Measurements from ENCODE around the gene KRT14. TPM values are rescaled to one million over a fixed set of nuclear protein-coding genes. Genes with fewer than 3 reads are reported as not detected.
A peak's percentile ranks its signal among the peaks of the same experiment; 100 is the strongest.
"Not testable (repeated sequence)": the region's sequence is repeated elsewhere in the genome, so short reads cannot be mapped to it uniquely, and the experiment has no call there.

KRT14 gene
- total RNA-seq, 4 donors from 2014 or later, result 115 to 7,717 (median 1,579) TPM

- H3K4me3 ChIP-seq, result no peak overlapping the region
- intact Hi-C loops (cut with DNase I), result no loop called here
- DNase-seq, result no peak
- no peak overlapping the region for H3K27ac ChIP-seq
- TF ChIP-seq CTCF (IDR thresholded peaks at IDR 0.05) (no peak), POLR2A (IDR thresholded peaks at IDR 0.05) (no peak)
- H3K9me3 ChIP-seq, result no peaks in the 10 kb centered on the region
- peaks cover 8 to 34% (median 10%) of the 10 kb centered on the region in 3 donors for H3K4me1 ChIP-seq
- WGBS, 2 donors, result 83% methylated on average over 1 of the region's 5 CpGs; no CpG with 5 or more reads in 1 of the 2 donors
- H3K36me3 ChIP-seq, result no peaks in the 10 kb centered on the region
- H3K27me3 ChIP-seq, result peaks cover 0 to 83% (median 0%) of the 10 kb centered on the region in 4 donors
Measured at GRCh38 chr17:41614098-41614497, 27.4 kb upstream of the KRT14 start.

GRCh38 chr17:41613277-41614082 lies 26.8 kb upstream of the KRT14 start:
- Histone ChIP-seq H3K27ac (peak overlapping the region in 2 of 4 donors; percentile 30 to 46), H3K27me3 (peaks cover 0 to 77% (median 0%) of the 10 kb centered on the region in 4 donors), H3K4me1 (peaks cover 8 to 31% (median 10%) of the 10 kb centered on the region in 3 donors), H3K36me3 (no peaks in the 10 kb centered on the region), H3K4me3 (no peak overlapping the region), H3K9me3 (no peaks in the 10 kb centered on the region)
- 61 to 71% methylated on average over 4 to 8 of the region's 11 CpGs for WGBS, 2 donors
- intact Hi-C loops (cut with DNase I), result no loop called here
- no peak for DNase-seq
- TF ChIP-seq POLR2A (IDR thresholded peaks at IDR 0.05) (no peak), CTCF (IDR thresholded peaks at IDR 0.05) (no peak)

- DNase-seq; H3K36me3 ChIP-seq; intact Hi-C loops (cut with DNase I); H3K9me3 ChIP-seq: not testable (repeated sequence)
- peaks cover 8 to 24% (median 10%) of the 10 kb centered on the region in 3 donors for H3K4me1 ChIP-seq
- peak within 1 kb of the TSS; percentile 20 to 67 (median 49) for H3K27ac ChIP-seq
- peak within 1 kb of the TSS in 2 of 4 donors; percentile 22 to 37 for H3K4me3 ChIP-seq
- 32 to 89% methylated on average over 3 to 8 of the region's 31 CpGs for WGBS, 2 donors
- peaks cover 0 to 68% (median 0%) of the 10 kb centered on the region in 4 donors for H3K27me3 ChIP-seq
Measured at GRCh38 chr17:41612376-41613160, 25.9 kb upstream of the KRT14 start, which contains the start of gene KRT16. KRT16 (minus strand) TSS chr17:41612767; CDS start chr17:41612688, 79 bp downstream.

GRCh38 chr17:41610965-41611640 lies 24.4 kb upstream of the KRT14 start:
- Histone ChIP-seq H3K27ac (no peak overlapping the region), H3K9me3 (peaks cover 0 to 14% (median 0%) of the 10 kb centered on the region in 3 donors), H3K27me3 (peaks cover 0 to 56% (median 0%) of the 10 kb centered on the region in 4 donors), H3K4me3 (peak overlapping the region in 1 of 4 donors; percentile 26), H3K36me3 (no peaks in the 10 kb centered on the region), H3K4me1 (peaks cover 8 to 21% (median 10%) of the 10 kb centered on the region in 3 donors)
- TF ChIP-seq CTCF (IDR thresholded peaks at IDR 0.05), result no peak
- TF ChIP-seq POLR2A (IDR thresholded peaks at IDR 0.05), result no peak
- no peak for DNase-seq
- WGBS, 2 donors, result 92 to 95% methylated on average over 10 to 21 of the region's 25 CpGs
- intact Hi-C loops (cut with DNase I), result no loop called here

- peaks cover 8 to 21% (median 10%) of the 10 kb centered on the region in 3 donors for H3K4me1 ChIP-seq
- DNase-seq; intact Hi-C loops (cut with DNase I); H3K36me3 ChIP-seq; H3K4me3 ChIP-seq; H3K27ac ChIP-seq: not testable (repeated sequence)
- WGBS, 2 donors, result 60 to 74% methylated on average over 8 to 10 of the region's 10 CpGs
- H3K27me3 ChIP-seq, result peaks cover 0 to 55% (median 0%) of the 10 kb centered on the region in 4 donors
- peaks cover 0 to 15% (median 0%) of the 10 kb centered on the region in 3 donors for H3K9me3 ChIP-seq
Measured at GRCh38 chr17:41610061-41610517, 23.4 kb upstream of the KRT14 start.

GRCh38 chr17:41606930-41607329 lies 20.2 kb upstream of the KRT14 start:
- H3K36me3 ChIP-seq; DNase-seq; intact Hi-C loops (cut with DNase I); H3K4me3 ChIP-seq; H3K27ac ChIP-seq; H3K4me1 ChIP-seq: not testable (repeated sequence)
- 77 to 81% methylated on average over 4 of the region's 4 CpGs for WGBS, 2 donors
- H3K27me3 ChIP-seq, result peaks cover 0 to 65% (median 0%) of the 10 kb centered on the region in 4 donors
- peaks cover 0 to 15% (median 0%) of the 10 kb centered on the region in 3 donors for H3K9me3 ChIP-seq

Data from esophagus squamous epithelium (tissue), 5 donors.